Sigmoid colon (tissue), 4 donors: ENCODE data around the gene SUPT6H.

Experiments
- POLR2AphosphoS5 ChIP-seq, 4 donors: sonication (generic); formaldehyde crosslinking; IDR thresholded peaks; one replicate each; pipeline ENCODE4 v1.6.1; 2017; ENCODE audit warnings: antibody characterized with exemption in 4 of 4
- TF ChIP-seq, protein P1 (sequence below), 4 experiments: fragments of 450-650 bp in 3 of 4; fragments of 200-600 bp in 1 of 4; IDR thresholded peaks; one replicate each; pipeline ENCODE4 v1.5.1; 2016 to 2019; ENCODE audit warnings: antibody characterized with exemption in 4 of 4, mild to moderate bottlenecking in 3 of 4, moderate library complexity in 2 of 4

DNA sequence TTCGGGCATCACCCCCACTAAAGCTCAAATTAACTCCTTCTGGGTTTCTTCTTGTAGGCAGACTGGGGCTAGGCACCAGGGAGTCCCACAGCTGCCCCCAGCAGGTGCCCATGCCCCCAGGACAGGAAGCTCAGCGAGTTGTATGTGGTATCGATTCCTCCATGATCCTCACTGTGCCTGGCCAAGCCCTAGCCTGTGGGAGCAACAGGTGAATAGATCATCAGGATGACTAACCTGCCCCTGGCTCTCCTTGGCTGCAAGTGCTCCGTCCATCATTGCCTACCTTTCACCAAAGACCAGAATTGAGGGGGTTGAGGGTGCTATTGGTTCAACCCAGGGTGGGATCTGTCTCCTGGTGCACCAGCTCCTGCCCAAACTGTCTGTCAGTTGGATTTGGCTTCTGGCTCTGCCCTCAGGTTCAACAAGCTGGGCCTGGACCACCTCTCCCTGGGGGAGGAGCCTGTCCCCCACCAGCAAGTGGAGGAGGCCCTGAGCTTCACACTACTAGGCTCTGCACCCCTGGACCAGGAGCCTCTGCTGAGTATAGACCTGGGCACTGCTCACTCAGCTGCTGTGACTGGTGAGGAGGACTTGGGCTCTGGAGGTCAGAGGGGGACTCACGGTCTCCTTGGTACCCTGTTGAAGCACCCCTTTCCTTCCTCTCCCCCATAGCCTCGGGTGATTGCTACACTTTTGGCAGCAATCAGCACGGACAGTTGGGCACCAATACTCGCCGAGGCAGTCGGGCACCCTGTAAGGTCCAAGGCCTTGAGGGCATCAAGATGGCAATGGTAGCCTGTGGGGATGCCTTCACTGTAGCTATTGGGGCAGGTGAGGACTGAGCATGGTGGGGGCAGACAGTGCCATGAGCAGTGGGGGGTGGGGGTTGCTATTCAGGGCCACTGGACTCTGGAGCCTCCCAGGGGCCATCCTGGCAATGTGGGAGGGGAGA, 78.7 kb downstream of the SUPT6H start:
- TF ChIP-seq, protein P1, sequence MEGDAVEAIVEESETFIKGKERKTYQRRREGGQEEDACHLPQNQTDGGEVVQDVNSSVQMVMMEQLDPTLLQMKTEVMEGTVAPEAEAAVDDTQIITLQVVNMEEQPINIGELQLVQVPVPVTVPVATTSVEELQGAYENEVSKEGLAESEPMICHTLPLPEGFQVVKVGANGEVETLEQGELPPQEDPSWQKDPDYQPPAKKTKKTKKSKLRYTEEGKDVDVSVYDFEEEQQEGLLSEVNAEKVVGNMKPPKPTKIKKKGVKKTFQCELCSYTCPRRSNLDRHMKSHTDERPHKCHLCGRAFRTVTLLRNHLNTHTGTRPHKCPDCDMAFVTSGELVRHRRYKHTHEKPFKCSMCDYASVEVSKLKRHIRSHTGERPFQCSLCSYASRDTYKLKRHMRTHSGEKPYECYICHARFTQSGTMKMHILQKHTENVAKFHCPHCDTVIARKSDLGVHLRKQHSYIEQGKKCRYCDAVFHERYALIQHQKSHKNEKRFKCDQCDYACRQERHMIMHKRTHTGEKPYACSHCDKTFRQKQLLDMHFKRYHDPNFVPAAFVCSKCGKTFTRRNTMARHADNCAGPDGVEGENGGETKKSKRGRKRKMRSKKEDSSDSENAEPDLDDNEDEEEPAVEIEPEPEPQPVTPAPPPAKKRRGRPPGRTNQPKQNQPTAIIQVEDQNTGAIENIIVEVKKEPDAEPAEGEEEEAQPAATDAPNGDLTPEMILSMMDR (IDR thresholded peaks at IDR 0.05): no peak
- TF ChIP-seq POLR2AphosphoS5 (IDR thresholded peaks at IDR 0.05): no peak
